CD4-positive, alpha-beta T cell treated with Interferon gamma for 1 hour (primary cell): ENCODE data around the gene HLCS.
"Not testable (repeated sequence)": the region's sequence is repeated elsewhere in the genome, so short reads cannot be mapped to it uniquely, and the experiment has no call there.

ENCODE experiments used
- DNase-seq: peaks from one replicate; pipeline ENCODE4 v3.0.0-alpha.2; 2020

The HLCS gene

GRCh38 chr21:36952331-36952730 lies 14.1 kb downstream of the HLCS start:
- not testable (repeated sequence) for DNase-seq

- DNase-seq: no peak
Measured at GRCh38 chr21:36949171-36950141, 17.0 kb downstream of the HLCS start.

GRCh38 chr21:36948686-36949085 lies 17.8 kb downstream of the HLCS start:
- no peak for DNase-seq

GRCh38 chr21:36946949-36947356 lies 19.5 kb downstream of the HLCS start:
- DNase-seq: no peak

- DNase-seq: no peak
Measured at GRCh38 chr21:36945496-36946138, 20.9 kb downstream of the HLCS start.

- no peak for DNase-seq
Measured at GRCh38 chr21:36936361-36937135, 29.9 kb downstream of the HLCS start.

- no peak for DNase-seq
Measured at GRCh38 chr21:36934864-36935420, 31.5 kb downstream of the HLCS start.

- no peak for DNase-seq
Measured at GRCh38 chr21:36932161-36932816, 34.2 kb downstream of the HLCS start.

- DNase-seq: no peak
Measured at GRCh38 chr21:36929622-36930021, 36.8 kb downstream of the HLCS start.

- no peak for DNase-seq
Measured at GRCh38 chr21:36928960-36929359, 37.5 kb downstream of the HLCS start.

- DNase-seq: peak; percentile 46
Measured at GRCh38 chr21:36927719-36928117, 38.8 kb downstream of the HLCS start.

GRCh38 chr21:36926989-36927718 lies 39.3 kb downstream of the HLCS start:
- no peak for DNase-seq

- DNase-seq: no peak
Measured at GRCh38 chr21:36923270-36923669, 43.2 kb downstream of the HLCS start.

- DNase-seq: no peak
Measured at GRCh38 chr21:36922861-36923260, 43.6 kb downstream of the HLCS start.

GRCh38 chr21:36918291-36918690 lies 48.2 kb downstream of the HLCS start:
- DNase-seq: no peak

- DNase-seq: no peak
Measured at GRCh38 chr21:36917471-36918158, 48.9 kb downstream of the HLCS start.

- DNase-seq: no peak
Measured at GRCh38 chr21:36916718-36917117, 49.8 kb downstream of the HLCS start.

- DNase-seq: no peak
Measured at GRCh38 chr21:36915696-36916245, 50.7 kb downstream of the HLCS start.

- DNase-seq: no peak
Measured at GRCh38 chr21:36915014-36915695, 51.3 kb downstream of the HLCS start.
